ENCODE data around the gene NCAPG. TPM values are rescaled to one million over a fixed set of nuclear protein-coding genes. Genes with fewer than 3 reads are reported as not detected.
"Not testable (repeated sequence)": the region's sequence is repeated elsewhere in the genome, so short reads cannot be mapped to it uniquely, and the experiment has no call there.

NCAPG gene
- total RNA-seq, 1 experiment from 2014 or later: 84.6 TPM

GRCh38 chr4:17794730-17795129, 16.0 kb upstream of the NCAPG start:
- DNase-seq (ENCODE audit: low read depth): no peak

GRCh38 chr4:17797808-17798207, 13.0 kb upstream of the NCAPG start:
- no peak for DNase-seq (ENCODE audit: low read depth)

- DNase-seq (ENCODE audit: low read depth): no peak
Observed at GRCh38 chr4:17805580-17806155, 5.1 kb upstream of the NCAPG start.

GRCh38 chr4:17807446-17807845, 3.3 kb upstream of the NCAPG start:
- no peak for DNase-seq (ENCODE audit: low read depth)

GRCh38 chr4:17809667-17810066, 1.1 kb upstream of the NCAPG start:
- DNase-seq (ENCODE audit: low read depth): no peak

GRCh38 chr4:17811078-17811603, 362 bp downstream of the NCAPG start:
- DNase-seq (ENCODE audit: low read depth): peak; percentile 27

GRCh38 chr4:17812125-17812524, 1.3 kb downstream of the NCAPG start:
- DNase-seq (ENCODE audit: low read depth): no peak

- DNase-seq (ENCODE audit: low read depth): no peak
Observed at GRCh38 chr4:17812801-17813200, 2.0 kb downstream of the NCAPG start.

- peak; percentile 57 for DNase-seq (ENCODE audit: low read depth)
Observed at GRCh38 chr4:17814140-17814539, 3.4 kb downstream of the NCAPG start.

- no peak for DNase-seq (ENCODE audit: low read depth)
Observed at GRCh38 chr4:17816142-17816541, 5.4 kb downstream of the NCAPG start.

- DNase-seq (ENCODE audit: low read depth): peak; percentile 66
Observed at GRCh38 chr4:17817027-17817426, 6.2 kb downstream of the NCAPG start.

- no peak for DNase-seq (ENCODE audit: low read depth)
Observed at GRCh38 chr4:17823871-17824669, 13.3 kb downstream of the NCAPG start.

GRCh38 chr4:17846266-17846665, 35.5 kb downstream of the NCAPG start:
- DNase-seq (ENCODE audit: low read depth): no peak

GRCh38 chr4:17850295-17850694, 39.5 kb downstream of the NCAPG start:
- DNase-seq (ENCODE audit: low read depth): not testable (repeated sequence)

- DNase-seq (ENCODE audit: low read depth): no peak
Observed at GRCh38 chr4:17851959-17852358, 41.2 kb downstream of the NCAPG start.

GRCh38 chr4:17854036-17854435, 43.3 kb downstream of the NCAPG start:
- DNase-seq (ENCODE audit: low read depth): no peak

GRCh38 chr4:17859793-17860406, 49.1 kb downstream of the NCAPG start:
- DNase-seq (ENCODE audit: low read depth): no peak

- not testable (repeated sequence) for DNase-seq (ENCODE audit: low read depth)
Observed at GRCh38 chr4:17861906-17862305, 51.1 kb downstream of the NCAPG start.

- DNase-seq (ENCODE audit: low read depth): no peak
Observed at GRCh38 chr4:17865866-17866363, 55.1 kb downstream of the NCAPG start.

- no peak for DNase-seq (ENCODE audit: low read depth)
Observed at GRCh38 chr4:17866810-17867209, 56.0 kb downstream of the NCAPG start.

- DNase-seq (ENCODE audit: low read depth): no peak
Observed at GRCh38 chr4:17867276-17867675, 56.5 kb downstream of the NCAPG start.

GRCh38 chr4:17869327-17869726, 58.5 kb downstream of the NCAPG start:
- DNase-seq (ENCODE audit: low read depth): no peak

Data from LHCN-M2 (cell line).